H1 (cell line): ENCODE data around the gene SIK2. TPM values are rescaled to one million over a fixed set of nuclear protein-coding genes. Genes with fewer than 3 reads are reported as not detected.

ENCODE experiments used
- CTCF ChIA-PET: fragments of 300-600 bp; sonication (Branson Sonifier 250); formaldehyde crosslinking; loops from one replicate; lab custom pipeline; 2021; ENCODE audit not compliant: partially characterized antibody; lab: Charles Lee
- POLR2A ChIA-PET: fragments of 300-600 bp; sonication (Branson Sonifier 250); formaldehyde crosslinking; loops from one replicate; lab custom pipeline; 2021; ENCODE audit warnings: inconsistent platforms; ENCODE audit not compliant: partially characterized antibody; lab: Charles Lee
- DNase-seq, 2 experiments: peaks; one replicate each; pipeline versions ENCODE4 v3.0.0 to v3.0.0-alpha.2; 2010 to 2022; ENCODE audit warnings: low spot score in 2 of 2, low read depth in 1 of 2, mixed read lengths in 1 of 2
- FAIRE-seq: peaks from 2 replicates; lab custom pipeline; 2011; peaks lifted over from hg19 to GRCh38; lab: Jason Lieb, UNC
- H2AFZ ChIP-seq: 2 replicates; pipeline ENCODE4 v1.8.1; 2012; ENCODE audit warnings: low read length, inconsistent platforms
- H2AK5ac ChIP-seq: 2 replicates; pipeline ENCODE4 v1.6.1; 2013; ENCODE audit warnings: low read depth, low read length
- H2BK120ac ChIP-seq: replicated peaks from 2 replicates; pipeline ENCODE3; 2013; ENCODE audit warnings: low read depth, low read length, inconsistent platforms
- H2BK12ac ChIP-seq: 2 replicates; pipeline ENCODE4 v1.6.1; 2013; ENCODE audit warnings: low read depth, low read length
- H2BK15ac ChIP-seq: 2 replicates; pipeline ENCODE4 v1.6.1; 2013; ENCODE audit warnings: low read length
- H2BK20ac ChIP-seq: 2 replicates; pipeline ENCODE4 v1.6.1; 2013; ENCODE audit warnings: low read length
- H2BK5ac ChIP-seq: 2 replicates; pipeline ENCODE4 v1.6.1; 2013; ENCODE audit warnings: low read depth, low read length
- H3K14ac ChIP-seq: 2 replicates; pipeline ENCODE4 v1.6.1; 2013; ENCODE audit warnings: inconsistent platforms; ENCODE audit not compliant: insufficient read length
- H3K18ac ChIP-seq: 2 replicates; pipeline ENCODE4 v1.6.1; 2013; ENCODE audit warnings: low read length; ENCODE audit errors: extremely low read depth
- H3K23ac ChIP-seq: 2 replicates; pipeline ENCODE4 v1.6.1; 2013; ENCODE audit warnings: inconsistent platforms; ENCODE audit not compliant: insufficient read length
- H3K23me2 ChIP-seq: 2 replicates; pipeline ENCODE4 v1.6.1; 2013; ENCODE audit warnings: low read depth, low read length
- H3K27ac ChIP-seq: 2 replicates; pipeline ENCODE4 v1.6.1; 2011; ENCODE audit warnings: low read depth, low read length, inconsistent platforms
- H3K27me3 ChIP-seq, 4 experiments: replicated peaks in 1 of 4; 1 replicate in 1 of 4; 2 replicates in 3 of 4; pipeline versions ENCODE4 v1.6.1 to v1.8.1; 2011 to 2013; ENCODE audit warnings: low read length in 3 of 4, mild to moderate bottlenecking in 3 of 4, inconsistent platforms in 2 of 4, mixed read lengths in 2 of 4, moderate library complexity in 1 of 4; ENCODE audit not compliant: control insufficient read depth in 3 of 4, insufficient read depth in 3 of 4; ENCODE audit errors: extremely low read depth in 1 of 4
- H3K36me3 ChIP-seq, 4 experiments: 2 replicates each; pipeline versions ENCODE4 v1.6.1 to v1.8.1; 2011 to 2013; ENCODE audit warnings: mild to moderate bottlenecking in 4 of 4, low read length in 3 of 4, moderate library complexity in 2 of 4, control low read depth in 1 of 4, inconsistent platforms in 1 of 4; ENCODE audit not compliant: insufficient read depth in 4 of 4, control insufficient read depth in 2 of 4
- H3K4ac ChIP-seq: replicated peaks from 2 replicates; pipeline ENCODE3; 2013; ENCODE audit warnings: low read length, low read depth, mixed read lengths, inconsistent platforms; ENCODE audit not compliant: insufficient read length
- H3K4me1 ChIP-seq, 4 experiments: replicated peaks in 1 of 4; 1 replicate in 1 of 4; 2 replicates in 3 of 4; pipeline versions ENCODE4 v1.6.1 to v1.8.1; 2011 to 2013; ENCODE audit warnings: low read length in 3 of 4, inconsistent platforms in 2 of 4, mixed read lengths in 1 of 4; ENCODE audit not compliant: insufficient read depth in 4 of 4, control insufficient read depth in 3 of 4
- H3K4me2 ChIP-seq, 2 experiments: 2 replicates each; pipeline versions ENCODE4 v1.6.1 to v1.8.1; 2011 to 2013; ENCODE audit warnings: low read depth in 2 of 2, low read length in 2 of 2, control low read depth in 1 of 2, inconsistent platforms in 1 of 2, mild to moderate bottlenecking in 1 of 2; ENCODE audit not compliant: insufficient read depth in 1 of 2
- H3K4me3 ChIP-seq, 4 experiments: fragments of 200-600, 300-600 bp in 1 of 4; sonication (generic), shearing (Covaris generic), sonication (Bioruptor Twin) in 1 of 4; 2 replicates each; pipeline versions ENCODE4 v1.5.1 to v1.8.1; 2011 to 2016; ENCODE audit warnings: low read length in 4 of 4, low read depth in 3 of 4, control low read depth in 2 of 4, inconsistent platforms in 2 of 4, mild to moderate bottlenecking in 2 of 4, mixed read lengths in 1 of 4, moderate library complexity in 1 of 4; ENCODE audit not compliant: insufficient read depth in 2 of 4; ENCODE audit errors: extremely low read depth in 1 of 4
- H3K56ac ChIP-seq: replicated peaks from 2 replicates; pipeline ENCODE3; 2013; ENCODE audit warnings: low read depth, mild to moderate bottlenecking, mixed read lengths, low read length, inconsistent platforms; ENCODE audit not compliant: insufficient read length
- H3K79me1 ChIP-seq: 2 replicates; pipeline ENCODE4 v1.6.1; 2013; ENCODE audit warnings: low read depth, low read length, control low read depth
- H3K79me2 ChIP-seq, 2 experiments: 2 replicates each; pipeline versions ENCODE4 v1.6.1 to v1.8.1; 2012 to 2013; ENCODE audit warnings: low read length in 2 of 2, mild to moderate bottlenecking in 2 of 2, inconsistent platforms in 1 of 2; ENCODE audit not compliant: insufficient read depth in 2 of 2, control insufficient read depth in 1 of 2
- H3K9ac ChIP-seq, 4 experiments: replicated peaks in 1 of 4; 1 replicate in 1 of 4; 2 replicates in 3 of 4; pipeline versions ENCODE4 v1.6.1 to v1.8.1; 2011 to 2013; ENCODE audit warnings: low read depth in 3 of 4, low read length in 3 of 4, control low read depth in 2 of 4, mild to moderate bottlenecking in 2 of 4, moderate library complexity in 2 of 4, inconsistent platforms in 1 of 4; ENCODE audit errors: extremely low read depth in 1 of 4
- H3K9me3 ChIP-seq, 2 experiments: 2 replicates each; pipeline versions ENCODE4 v1.6.1 to v1.8.1; 2012 to 2013; ENCODE audit warnings: mild to moderate bottlenecking in 2 of 2, moderate library complexity in 2 of 2, control low read depth in 1 of 2, inconsistent platforms in 1 of 2, low read depth in 1 of 2, low read length in 1 of 2, mixed read lengths in 1 of 2; ENCODE audit not compliant: insufficient read depth in 2 of 2
- H4K20me1 ChIP-seq, 2 experiments: replicated peaks in 1 of 2; 2 replicates each; pipeline versions ENCODE3 to v1.8.1; 2011 to 2013; ENCODE audit warnings: inconsistent platforms in 2 of 2, low read length in 2 of 2, mild to moderate bottlenecking in 1 of 2; ENCODE audit not compliant: insufficient read depth in 2 of 2, control insufficient read depth in 1 of 2
- H4K5ac ChIP-seq: 2 replicates; pipeline ENCODE4 v1.6.1; 2013; ENCODE audit warnings: low read length, low read depth, mixed read lengths, inconsistent platforms; ENCODE audit not compliant: insufficient read length
- H4K8ac ChIP-seq: 2 replicates; pipeline ENCODE4 v1.8.0; 2013; ENCODE audit warnings: mild to moderate bottlenecking, moderate library complexity, low read length, inconsistent platforms; ENCODE audit not compliant: insufficient read depth; ENCODE audit errors: extremely low read depth
- H4K91ac ChIP-seq: replicated peaks from 2 replicates; pipeline ENCODE3; 2013; ENCODE audit warnings: low read length, mixed read lengths, inconsistent platforms; ENCODE audit not compliant: insufficient read length
- BACH1 ChIP-seq: IDR thresholded peaks from 2 replicates; pipeline ENCODE4 v1.6.1; 2012; ENCODE audit warnings: low read length, improper control_type of control experiment
- BCL11A ChIP-seq, 2 experiments: IDR thresholded peaks; one replicate each; pipeline ENCODE4 v1.6.1; 2011; ENCODE audit warnings: low read depth in 2 of 2, low read length in 2 of 2, mild to moderate bottlenecking in 2 of 2
- CBX8 ChIP-seq: fragments of 300-800, 300-1000 bp; sonication (generic); IDR thresholded peaks from 2 replicates; pipeline ENCODE4 v1.7.1; 2016; ENCODE audit warnings: low read depth, low read length, borderline replicate concordance
- GTF2F1 ChIP-seq: IDR thresholded peaks from 2 replicates; pipeline ENCODE4 v1.6.1; 2012; ENCODE audit warnings: low read depth, low read length, improper control_type of control experiment, borderline replicate concordance
- NRF1 ChIP-seq: IDR thresholded peaks from 2 replicates; pipeline ENCODE4 v1.6.1; 2011; ENCODE audit warnings: mild to moderate bottlenecking, low read depth, low read length, improper control_type of control experiment
- POU5F1 ChIP-seq: IDR thresholded peaks from 2 replicates; pipeline ENCODE4 v1.6.1; 2011; ENCODE audit warnings: low read depth, mild to moderate bottlenecking, low read length, moderate library complexity
- SIRT6 ChIP-seq: IDR thresholded peaks from one replicate; pipeline ENCODE4 v1.7.1; 2012; ENCODE audit warnings: low read length, inconsistent platforms
- TCF12 ChIP-seq: IDR thresholded peaks from 2 replicates; pipeline ENCODE4 v1.6.1; 2011; ENCODE audit warnings: low read depth, mild to moderate bottlenecking, low read length
- TEAD4 ChIP-seq: IDR thresholded peaks from 2 replicates; pipeline ENCODE4 v1.6.1; 2012; ENCODE audit warnings: low read depth, low read length, inconsistent platforms, mixed read lengths
- WGBS, 2 experiments: shearing (Covaris generic) in 1 of 2; methylation state at CpG; one replicate each; pipeline versions ENCODE4 v1.1.6 to v1.1.7; 2013 to 2015; ENCODE audit warnings: low lambda C conversion rate in 2 of 2, mixed read lengths in 2 of 2, inconsistent platforms in 1 of 2, low coverage in 1 of 2, missing lambda C conversion rate in 1 of 2; ENCODE audit not compliant: insufficient replicate concordance in 2 of 2, insufficient coverage in 1 of 2, insufficient read length in 1 of 2; ENCODE audit errors: extremely low coverage in 1 of 2, missing lambda C conversion rate in 1 of 2; 5-methylcytosine and 5-hydroxymethylcytosine counted together
- polyA plus RNA-seq, 7 experiments: library from polyadenylated mRNA; depleted of rRNA in 3 of 7; stranded (reverse) in 5 of 7; unstranded in 2 of 7; fragments of >200 nt in 5 of 7; fragments of 200-250 nt in 2 of 7; gene quantifications; 1 replicate in 5 of 7; 2 replicates in 1 of 7; 4 replicates in 1 of 7; pipeline versions ENCODE4 v1.2.1 to v1.2.3, GENCODE V29; 2011 to 2013; ENCODE audit warnings: missing spikeins in 2 of 7, mixed read lengths in 2 of 7
- total RNA-seq: library from RNA; stranded (reverse); fragmentation: NEBNext Ultra II Directional; extraction: Animal tissue kit (Norgen Biotek cat#: 25700); gene quantifications from 2 replicates; pipeline ENCODE4 v1.2.1, GENCODE V29; 2021
- TF ChIP-seq, protein P1 (sequence below): IDR thresholded peaks from 2 replicates; pipeline ENCODE4 v1.6.1; 2012; ENCODE audit warnings: inconsistent platforms

Gene SIK2
- total and polyA plus RNA-seq, 2 of the 8 experiments (the other 6 are each of a cell fraction or from before 2014, with no cell fraction given), result 8.8 to 11.2 TPM

DNA sequence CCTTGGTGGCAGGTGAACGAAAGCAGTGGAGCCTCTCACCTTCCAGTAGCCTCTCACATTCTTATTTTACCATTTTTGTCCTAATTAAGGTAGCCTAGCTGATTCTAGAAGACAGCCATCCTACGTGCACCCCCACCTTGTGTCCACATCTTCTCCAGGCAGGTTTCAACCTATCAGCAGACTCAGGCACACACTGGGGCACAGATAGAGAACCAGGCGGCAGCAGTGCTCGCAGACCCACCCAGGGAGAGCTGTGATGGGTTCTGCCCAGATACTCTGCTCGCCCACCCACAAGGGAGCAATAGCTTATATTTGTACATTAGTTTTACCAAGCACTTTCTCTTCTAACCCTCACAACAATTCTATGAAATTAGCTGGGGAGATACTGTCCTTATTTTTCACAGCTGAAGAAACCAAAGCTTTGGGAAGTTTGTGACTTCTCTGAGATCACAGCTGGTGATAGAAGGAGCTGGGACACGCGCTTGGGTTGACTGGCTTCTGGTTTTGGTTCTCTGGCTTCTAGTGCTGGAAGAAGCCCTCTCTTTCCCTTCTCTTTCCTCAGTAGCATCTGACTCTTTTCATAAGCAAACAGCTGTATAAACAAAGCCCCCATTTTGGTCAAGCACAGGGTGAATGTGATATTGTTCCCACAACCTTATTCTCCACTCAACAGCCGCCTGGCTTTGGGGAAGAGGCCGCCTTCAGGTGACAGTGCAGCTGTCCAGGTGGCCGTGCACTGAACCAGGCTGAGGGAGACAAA is 127.0 kb downstream of the SIK2 start:
- Histone ChIP-seq H4K91ac (no peak overlapping the region), H3K23me2 (no peaks in the 10 kb centered on the region), H3K36me3 (no peaks in the 10 kb centered on the region; a peak in 1 of 8 replicates), H3K14ac (no peak overlapping the region), H3K9me3 (no peaks in the 10 kb centered on the region), H3K4me3 (no peak overlapping the region), H3K23ac (no peak overlapping the region), H3K4me2 (no peak overlapping the region), H4K8ac (no peak overlapping the region), H4K5ac (no peak overlapping the region), H3K4me1 (peaks cover 0 to 12% (median 2%) of the 10 kb centered on the region in 4 experiments; a peak in 5 of 7 replicates), H2AFZ (no peak overlapping the region), H2BK120ac (no peak overlapping the region), H2BK5ac (no peak overlapping the region), H3K9ac (no peak overlapping the region), H4K20me1 (peaks cover 1 to 2% of the 10 kb centered on the region in 2 experiments), H3K27me3 (no peaks in the 10 kb centered on the region), H3K27ac (no peak overlapping the region), H3K18ac (no peak overlapping the region), H3K4ac (no peak overlapping the region), H2BK20ac (no peak overlapping the region), H3K79me2 (no peaks in the 10 kb centered on the region), H3K56ac (no peak overlapping the region), H2BK12ac (no peak overlapping the region), H2AK5ac (no peak overlapping the region), H2BK15ac (no peak overlapping the region), H3K79me1 (no peaks in the 10 kb centered on the region)
- no peak for FAIRE-seq
- TF ChIP-seq TEAD4 (no peak), CBX8 (no peak), TCF12 (no peak), SIRT6 (no peak), POU5F1 (no peak), BACH1 (no peak), BCL11A (IDR thresholded peaks at IDR 0.05; ENCODE audit: low read depth in 2 of 2, low read length in 2 of 2) (no peak), NRF1 (no peak), GTF2F1 (no peak)
- TF ChIP-seq, protein P1, sequence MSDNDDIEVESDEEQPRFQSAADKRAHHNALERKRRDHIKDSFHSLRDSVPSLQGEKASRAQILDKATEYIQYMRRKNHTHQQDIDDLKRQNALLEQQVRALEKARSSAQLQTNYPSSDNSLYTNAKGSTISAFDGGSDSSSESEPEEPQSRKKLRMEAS, result no peak
- ChIA-PET POLR2A (interaction anchor here (0.9 to 1.7 kb wide), 2 partner anchors 8 to 37 kb away, joined by 3 to 4 read pairs; partner anchors contain the start of gene PPP2R1B), CTCF (interaction anchor here (0.6 to 3.0 kb wide), 8 partner anchors 12 to 103 kb away, joined by 3 to 11 read pairs (median 4); no protein-coding TSS in a partner anchor)
- no peak for DNase-seq
- WGBS, 2 experiments, result 94% methylated on average over 10 of the region's 10 CpGs; no CpG with 5 or more reads in 1 of the 2 experiments
